ENCODE measurements around the gene GSTT2B. TPM values are rescaled to one million over a fixed set of nuclear protein-coding genes. Genes with fewer than 3 reads are reported as not detected.
"Not testable (repeated sequence)": the region's sequence is repeated elsewhere in the genome, so short reads cannot be mapped to it uniquely, and the experiment has no call there.

GSTT2B gene
- total RNA-seq, 1 experiment from 2014 or later: 6.5 TPM

DNA sequence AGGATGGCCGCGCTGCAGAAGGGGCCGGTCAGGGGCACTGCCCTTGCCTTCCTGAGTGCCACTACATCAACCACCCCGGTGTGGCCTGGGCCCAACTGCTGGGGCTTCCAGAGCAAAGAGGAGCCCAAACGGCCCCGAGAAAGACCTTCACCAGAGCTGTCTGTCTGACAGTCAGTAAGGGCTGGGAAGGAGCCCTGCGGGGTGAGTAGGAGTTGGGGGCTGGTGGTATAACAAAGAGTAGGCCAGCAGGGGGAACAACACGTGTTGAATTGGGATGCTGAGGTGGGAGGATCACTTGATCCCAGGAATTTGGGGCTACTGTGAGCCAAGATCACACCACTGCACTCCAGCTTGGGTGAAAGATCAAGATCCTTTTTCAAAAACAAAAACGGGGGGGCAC is 40.3 kb upstream of the GSTT2B start:
- TF ChIP-seq, protein P1, sequence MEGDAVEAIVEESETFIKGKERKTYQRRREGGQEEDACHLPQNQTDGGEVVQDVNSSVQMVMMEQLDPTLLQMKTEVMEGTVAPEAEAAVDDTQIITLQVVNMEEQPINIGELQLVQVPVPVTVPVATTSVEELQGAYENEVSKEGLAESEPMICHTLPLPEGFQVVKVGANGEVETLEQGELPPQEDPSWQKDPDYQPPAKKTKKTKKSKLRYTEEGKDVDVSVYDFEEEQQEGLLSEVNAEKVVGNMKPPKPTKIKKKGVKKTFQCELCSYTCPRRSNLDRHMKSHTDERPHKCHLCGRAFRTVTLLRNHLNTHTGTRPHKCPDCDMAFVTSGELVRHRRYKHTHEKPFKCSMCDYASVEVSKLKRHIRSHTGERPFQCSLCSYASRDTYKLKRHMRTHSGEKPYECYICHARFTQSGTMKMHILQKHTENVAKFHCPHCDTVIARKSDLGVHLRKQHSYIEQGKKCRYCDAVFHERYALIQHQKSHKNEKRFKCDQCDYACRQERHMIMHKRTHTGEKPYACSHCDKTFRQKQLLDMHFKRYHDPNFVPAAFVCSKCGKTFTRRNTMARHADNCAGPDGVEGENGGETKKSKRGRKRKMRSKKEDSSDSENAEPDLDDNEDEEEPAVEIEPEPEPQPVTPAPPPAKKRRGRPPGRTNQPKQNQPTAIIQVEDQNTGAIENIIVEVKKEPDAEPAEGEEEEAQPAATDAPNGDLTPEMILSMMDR (IDR thresholded peaks at IDR 0.05): no peak
- no peak for TF ChIP-seq POLR2AphosphoS5 (IDR thresholded peaks at IDR 0.05; ENCODE audit: low read depth, low read length)
- no peak for TF ChIP-seq TCF7L2 (IDR thresholded peaks at IDR 0.05; ENCODE audit: low read depth, low read length)
- TF ChIP-seq SIN3A (IDR thresholded peaks at IDR 0.05; ENCODE audit: borderline replicate concordance, insufficient read depth, low read depth, low read length): no peak
- TF ChIP-seq REST (IDR thresholded peaks at IDR 0.05; ENCODE audit: insufficient read depth in 1 of 2, low read depth in 2 of 2, low read length in 1 of 2): no peak
- in situ Hi-C loops (cut with HindIII; ENCODE audit: low pct_unique_long_range_greater_than_20kb, low sequenced_read_pairs): no loop called here
- no peaks in the 10 kb centered on the region for H3K9me3 ChIP-seq (ENCODE audit: control insufficient read depth, insufficient read depth, low read depth, low read length)
- no peak overlapping the region for H3K27ac ChIP-seq (ENCODE audit: low read length)
- ChIA-PET CTCF (no interaction called here), POLR2A (no interaction called here)
- BruUV-seq (replicated peaks): no TSS peak
- intact Hi-C loops (cut with micrococcal nuclease; ENCODE audit: unreplicated experiment): no loop called here
- ATAC-seq (no peak), DNase-seq (ENCODE audit: low read depth, low spot score) (no peak)
- no peak overlapping the region for H3K4me3 ChIP-seq (ENCODE audit: low read depth in 2 of 2, low read length in 2 of 2)
- no peaks in the 10 kb centered on the region for H3K4me1 ChIP-seq (ENCODE audit: control insufficient read depth, insufficient read depth, low read length)
- no peaks in the 10 kb centered on the region for H3K36me3 ChIP-seq (ENCODE audit: control insufficient read depth, insufficient read depth, low read length)
- no peaks in the 10 kb centered on the region for H3K27me3 ChIP-seq (ENCODE audit: control insufficient read depth, insufficient read depth, low read length)

DNA sequence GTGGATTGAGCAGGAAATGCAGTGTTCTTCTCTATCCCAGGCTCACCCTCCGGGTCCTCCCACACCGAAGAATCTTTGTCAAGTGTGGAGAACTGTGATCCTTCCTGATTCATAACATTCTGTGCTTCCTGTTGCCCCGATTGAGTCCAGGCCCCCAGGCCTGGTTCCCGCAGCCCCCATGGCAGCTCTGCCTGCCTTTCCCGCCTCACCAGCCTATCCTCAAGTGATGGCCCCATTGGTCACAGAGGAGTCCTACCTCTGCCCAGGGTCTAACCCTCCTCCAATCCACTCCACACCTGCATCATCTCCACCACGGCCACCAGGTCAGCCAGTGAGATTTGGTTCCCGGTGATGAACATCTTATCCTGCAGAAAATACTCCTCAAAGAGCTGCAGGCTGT is 38.8 kb upstream of the GSTT2B start:
- POLR2A ChIA-PET; BruUV-seq (replicated peaks); H3K27me3 ChIP-seq (ENCODE audit: control insufficient read depth, insufficient read depth, low read length); H3K27ac ChIP-seq (ENCODE audit: low read length); H3K36me3 ChIP-seq (ENCODE audit: control insufficient read depth, insufficient read depth, low read length); in situ Hi-C loops (cut with HindIII; ENCODE audit: low pct_unique_long_range_greater_than_20kb, low sequenced_read_pairs); H3K4me1 ChIP-seq (ENCODE audit: control insufficient read depth, insufficient read depth, low read length); ATAC-seq; H3K4me3 ChIP-seq (ENCODE audit: low read depth in 2 of 2, low read length in 2 of 2); intact Hi-C loops (cut with micrococcal nuclease; ENCODE audit: unreplicated experiment); CTCF ChIA-PET; H3K9me3 ChIP-seq (ENCODE audit: control insufficient read depth, insufficient read depth, low read depth, low read length); DNase-seq (ENCODE audit: low read depth, low spot score): not testable (repeated sequence)

GRCh38 chr22:23997092-23997491 is 36.1 kb upstream of the GSTT2B start:
- Histone ChIP-seq H3K27ac (ENCODE audit: low read length) (no peak overlapping the region), H3K36me3 (ENCODE audit: control insufficient read depth, insufficient read depth, low read length) (no peaks in the 10 kb centered on the region), H3K9me3 (ENCODE audit: control insufficient read depth, insufficient read depth, low read depth, low read length) (no peaks in the 10 kb centered on the region), H3K4me3 (ENCODE audit: low read depth in 2 of 2, low read length in 2 of 2) (no peak overlapping the region), H3K27me3 (ENCODE audit: control insufficient read depth, insufficient read depth, low read length) (no peaks in the 10 kb centered on the region), H3K4me1 (ENCODE audit: control insufficient read depth, insufficient read depth, low read length) (no peaks in the 10 kb centered on the region)
- BruUV-seq (replicated peaks): no TSS peak
- ChIA-PET CTCF (no interaction called here), POLR2A (no interaction called here)
- no peak for DNase-seq (ENCODE audit: low read depth, low spot score)
- TF ChIP-seq POLR2AphosphoS5 (IDR thresholded peaks at IDR 0.05; ENCODE audit: low read depth, low read length): no peak
- no peak for TF ChIP-seq SIN3A (IDR thresholded peaks at IDR 0.05; ENCODE audit: borderline replicate concordance, insufficient read depth, low read depth, low read length)
- TF ChIP-seq REST (IDR thresholded peaks at IDR 0.05; ENCODE audit: insufficient read depth in 1 of 2, low read depth in 2 of 2, low read length in 1 of 2): no peak
- TF ChIP-seq, protein P1 (IDR thresholded peaks at IDR 0.05): no peak
- TF ChIP-seq TCF7L2 (IDR thresholded peaks at IDR 0.05; ENCODE audit: low read depth, low read length): no peak
- intact Hi-C loops (cut with micrococcal nuclease; ENCODE audit: unreplicated experiment) (no loop called here), in situ Hi-C loops (cut with HindIII; ENCODE audit: low pct_unique_long_range_greater_than_20kb, low sequenced_read_pairs) (no loop called here)
- no peak for ATAC-seq

- H3K27me3 ChIP-seq (ENCODE audit: control insufficient read depth, insufficient read depth, low read length); CTCF ChIA-PET; BruUV-seq (replicated peaks); H3K9me3 ChIP-seq (ENCODE audit: control insufficient read depth, insufficient read depth, low read depth, low read length); in situ Hi-C loops (cut with HindIII; ENCODE audit: low pct_unique_long_range_greater_than_20kb, low sequenced_read_pairs); H3K36me3 ChIP-seq (ENCODE audit: control insufficient read depth, insufficient read depth, low read length); DNase-seq (ENCODE audit: low read depth, low spot score); H3K27ac ChIP-seq (ENCODE audit: low read length); POLR2A ChIA-PET; H3K4me1 ChIP-seq (ENCODE audit: control insufficient read depth, insufficient read depth, low read length); H3K4me3 ChIP-seq (ENCODE audit: low read depth in 2 of 2, low read length in 2 of 2); ATAC-seq; intact Hi-C loops (cut with micrococcal nuclease; ENCODE audit: unreplicated experiment): not testable (repeated sequence)
Measured at GRCh38 chr22:23993581-23994177, 32.7 kb upstream of the GSTT2B start.

Measured in Panc1 (cell line).